ENCODE results near the gene SLC8B1.

SLC8B1 gene

DNA sequence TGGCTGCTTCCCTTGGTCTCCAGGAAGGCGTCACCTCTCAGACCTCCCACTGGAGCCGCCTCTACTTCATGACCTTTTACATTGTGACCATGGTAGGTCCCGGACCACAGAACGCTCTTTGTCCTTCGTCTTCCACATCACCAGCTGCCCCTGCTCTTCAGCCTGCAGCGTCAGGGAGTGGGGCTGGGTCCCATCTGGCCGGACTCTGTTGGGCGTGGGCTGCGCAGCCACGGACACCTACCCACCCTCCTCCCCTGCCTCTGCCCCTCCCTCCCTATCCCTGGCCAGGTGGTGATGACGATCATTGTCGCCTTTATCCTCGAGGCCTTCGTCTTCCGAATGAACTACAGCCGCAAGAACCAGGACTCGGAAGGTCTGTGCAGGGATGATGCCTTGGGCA, 43.3 kb downstream of the SLC8B1 start:
- no peak overlapping the region for H3K27ac ChIP-seq

DNA sequence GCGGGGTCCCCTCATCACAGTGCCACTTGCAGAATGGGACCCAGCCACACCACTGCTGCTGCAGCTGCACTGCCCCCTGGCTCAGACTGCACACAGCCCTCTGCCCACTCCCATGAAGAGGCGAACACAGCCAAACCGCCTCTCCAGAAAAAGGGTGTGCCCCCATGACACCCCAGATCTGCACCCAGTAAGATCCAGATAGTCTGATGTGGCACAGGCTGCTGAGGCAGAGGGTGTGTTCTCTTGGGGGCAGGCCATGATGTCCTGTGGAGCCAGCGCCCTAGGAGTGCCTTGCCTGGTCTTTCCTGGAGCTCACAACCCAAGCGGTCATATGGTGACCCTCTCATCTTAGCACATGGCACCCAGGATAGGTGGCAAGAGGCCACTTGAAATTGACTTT, 44.4 kb downstream of the SLC8B1 start:
- no peak overlapping the region for H3K27ac ChIP-seq
- TF ChIP-seq, protein P1, sequence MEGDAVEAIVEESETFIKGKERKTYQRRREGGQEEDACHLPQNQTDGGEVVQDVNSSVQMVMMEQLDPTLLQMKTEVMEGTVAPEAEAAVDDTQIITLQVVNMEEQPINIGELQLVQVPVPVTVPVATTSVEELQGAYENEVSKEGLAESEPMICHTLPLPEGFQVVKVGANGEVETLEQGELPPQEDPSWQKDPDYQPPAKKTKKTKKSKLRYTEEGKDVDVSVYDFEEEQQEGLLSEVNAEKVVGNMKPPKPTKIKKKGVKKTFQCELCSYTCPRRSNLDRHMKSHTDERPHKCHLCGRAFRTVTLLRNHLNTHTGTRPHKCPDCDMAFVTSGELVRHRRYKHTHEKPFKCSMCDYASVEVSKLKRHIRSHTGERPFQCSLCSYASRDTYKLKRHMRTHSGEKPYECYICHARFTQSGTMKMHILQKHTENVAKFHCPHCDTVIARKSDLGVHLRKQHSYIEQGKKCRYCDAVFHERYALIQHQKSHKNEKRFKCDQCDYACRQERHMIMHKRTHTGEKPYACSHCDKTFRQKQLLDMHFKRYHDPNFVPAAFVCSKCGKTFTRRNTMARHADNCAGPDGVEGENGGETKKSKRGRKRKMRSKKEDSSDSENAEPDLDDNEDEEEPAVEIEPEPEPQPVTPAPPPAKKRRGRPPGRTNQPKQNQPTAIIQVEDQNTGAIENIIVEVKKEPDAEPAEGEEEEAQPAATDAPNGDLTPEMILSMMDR (conservative IDR thresholded peaks at IDR 0.05), result no peak

More for the DNA sequence above, 43.3 kb downstream of the SLC8B1 start:
- TF ChIP-seq, protein P1 (conservative IDR thresholded peaks at IDR 0.05), result no peak

DNA sequence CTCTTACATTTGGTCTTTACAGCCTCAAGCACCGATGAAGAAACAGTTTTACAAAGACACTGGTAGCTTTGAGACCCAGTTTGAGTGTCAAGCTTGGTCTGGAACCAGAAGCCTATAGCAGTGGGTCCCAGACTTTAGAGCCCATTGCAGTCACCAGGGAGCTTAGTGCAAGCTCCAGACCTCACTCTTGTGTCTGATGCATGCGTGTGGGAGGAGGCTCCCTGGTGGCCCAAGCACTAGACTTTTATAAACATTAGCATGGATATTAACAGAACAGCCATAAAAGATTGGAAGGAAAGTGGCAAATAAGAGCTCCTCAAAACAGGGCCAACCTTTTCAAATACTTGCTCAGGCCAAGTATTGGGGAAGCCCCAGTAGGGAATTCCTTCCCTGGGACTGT, 45.5 kb downstream of the SLC8B1 start:
- TF ChIP-seq, protein P1 (conservative IDR thresholded peaks at IDR 0.05), result no peak

DNA sequence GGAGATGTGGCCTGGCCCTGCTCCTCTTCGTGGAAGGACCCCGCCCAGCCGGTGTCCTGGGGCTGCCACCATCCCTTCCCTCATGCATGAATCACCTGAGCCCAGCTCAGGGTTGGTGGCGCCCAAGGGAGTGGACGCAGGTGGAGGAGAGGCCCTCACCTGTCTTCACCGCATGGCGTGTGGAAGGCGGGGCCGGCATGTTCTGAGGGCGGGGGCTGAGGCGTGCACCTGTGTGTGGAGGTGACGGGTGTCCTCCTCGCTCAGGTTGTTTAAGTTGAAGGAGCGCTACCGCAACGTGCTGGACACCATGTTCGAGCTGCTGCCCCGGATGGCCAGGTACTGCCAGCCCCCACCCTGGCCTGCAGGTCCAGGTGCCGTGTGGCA, 47.0 kb downstream of the SLC8B1 start:
- H3K27ac ChIP-seq, result no peak overlapping the region

More for the DNA sequence above, 45.5 kb downstream of the SLC8B1 start:
- H3K27ac ChIP-seq, result no peak overlapping the region

DNA sequence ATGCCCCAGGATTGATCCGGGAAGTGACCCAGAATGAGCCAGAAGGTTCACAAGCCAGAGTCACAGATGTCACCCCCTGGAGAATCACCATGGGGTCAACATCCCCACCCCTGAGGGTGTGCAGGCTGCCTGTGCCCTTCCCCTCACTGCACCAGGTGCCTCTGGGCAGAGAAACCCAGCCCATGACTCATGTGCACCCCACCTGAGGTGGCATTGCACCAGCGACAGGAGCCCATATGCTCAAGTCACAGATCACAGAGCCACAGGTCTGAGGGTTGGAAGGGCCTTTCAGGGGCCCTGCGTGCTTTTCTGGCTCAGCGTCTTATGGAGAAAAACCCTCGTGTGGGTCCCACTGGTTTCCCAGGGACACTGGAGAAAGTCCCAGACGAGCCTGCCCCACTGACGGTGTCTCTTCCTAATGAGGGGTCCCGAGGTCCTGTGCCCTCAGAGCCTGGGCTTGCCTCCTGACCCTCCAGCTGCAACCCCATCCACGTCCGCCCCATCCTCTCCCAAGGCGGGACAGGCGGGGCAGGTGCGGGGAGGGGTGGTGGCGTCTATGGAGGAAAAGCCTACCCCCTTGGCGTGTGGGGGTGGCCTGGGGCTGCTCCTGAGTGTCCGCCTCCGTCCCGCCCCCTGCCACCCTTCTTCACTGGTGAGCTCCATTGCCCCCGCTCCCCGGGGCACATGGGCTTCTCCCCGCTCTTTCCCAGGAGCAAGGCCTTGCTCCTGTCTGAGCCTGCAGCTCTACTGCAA, 47.6 kb downstream of the SLC8B1 start:
- TF ChIP-seq, protein P1 (conservative IDR thresholded peaks at IDR 0.05), result no peak
- H3K27ac ChIP-seq, result no peak overlapping the region

More for the DNA sequence above, 47.0 kb downstream of the SLC8B1 start:
- TF ChIP-seq, protein P1 (conservative IDR thresholded peaks at IDR 0.05), result no peak

DNA sequence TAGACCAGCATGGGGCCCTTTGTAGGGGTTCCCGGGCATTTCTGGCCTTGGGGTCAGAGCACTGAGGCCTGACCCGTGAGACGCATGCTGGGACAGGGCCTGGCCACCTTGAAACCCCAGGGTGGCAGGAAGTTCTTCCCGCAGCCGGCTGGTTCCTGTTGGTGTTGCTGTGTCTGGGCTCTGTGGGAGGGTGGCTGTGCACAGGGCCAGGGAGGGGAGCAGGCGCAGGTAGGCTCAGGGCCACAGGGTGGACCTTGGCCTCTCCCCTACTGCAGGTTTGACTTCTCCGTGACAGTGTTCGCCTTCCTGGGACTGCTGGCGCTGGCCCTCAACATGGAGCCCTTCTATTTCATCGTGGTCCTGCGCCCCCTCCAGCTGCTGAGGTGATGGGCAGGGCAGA, 48.2 kb downstream of the SLC8B1 start:
- H3K27ac ChIP-seq, result no peak overlapping the region
- TF ChIP-seq, protein P1 (conservative IDR thresholded peaks at IDR 0.05), result no peak

DNA sequence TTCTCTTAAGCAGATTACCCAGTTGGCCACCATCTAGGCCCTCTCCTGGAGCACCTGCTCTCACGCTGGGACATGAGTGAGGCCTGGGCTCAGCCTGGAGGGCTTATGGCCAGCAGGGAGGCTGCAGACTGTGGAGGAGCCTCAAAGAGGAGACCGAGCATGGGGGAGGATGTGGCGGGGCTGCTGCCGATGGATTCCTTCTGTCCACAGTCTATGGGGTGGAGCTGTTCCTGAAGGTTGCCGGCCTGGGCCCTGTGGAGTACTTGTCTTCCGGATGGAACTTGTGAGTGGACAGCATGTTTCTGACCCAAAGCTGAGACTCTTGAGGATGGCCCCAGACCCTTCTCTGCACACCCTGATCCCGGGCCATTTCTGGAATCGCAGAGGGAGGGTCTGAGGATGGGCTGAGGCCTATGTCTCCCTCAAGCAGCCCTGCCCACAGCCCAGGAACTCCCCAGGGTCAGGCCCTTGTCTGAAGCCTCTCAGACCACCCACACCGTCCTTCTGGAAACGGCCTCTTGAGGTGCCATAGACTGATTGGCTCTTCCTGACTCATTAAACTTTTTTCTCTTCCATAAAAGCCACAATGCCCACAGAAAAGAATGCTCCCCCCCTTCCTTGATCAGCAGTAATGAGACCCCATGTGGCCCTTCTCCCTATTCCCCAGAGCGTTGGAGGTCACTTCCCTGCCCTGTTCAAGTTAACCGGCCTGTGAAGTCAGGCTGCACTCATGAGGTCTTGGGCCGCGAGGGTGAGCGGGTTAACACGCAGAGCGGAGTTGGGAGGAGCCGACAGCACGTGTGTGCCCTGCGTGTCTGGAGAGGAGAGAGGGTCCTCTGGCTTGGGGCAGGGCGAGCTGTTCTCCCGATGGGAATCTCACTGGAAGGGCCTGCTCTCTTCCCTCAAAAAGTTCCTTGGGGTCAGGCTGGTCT, 49.0 kb downstream of the SLC8B1 start:
- no peak overlapping the region for H3K27ac ChIP-seq
- TF ChIP-seq, protein P1 (conservative IDR thresholded peaks at IDR 0.05), result no peak
